Body of pancreas (tissue), 4 donors: Measurements from ENCODE around the gene ZNF525.
"Not testable (repeated sequence)": the region's sequence is repeated elsewhere in the genome, so short reads cannot be mapped to it uniquely, and the experiment has no call there.

ENCODE experiments used
- POLR2A ChIP-seq, 3 donors: fragments of 450-650 bp; IDR thresholded peaks; one replicate each; pipeline ENCODE4 v1.6.1; 2016; ENCODE audit warnings: antibody characterized with exemption in 3 of 3, mild to moderate bottlenecking in 2 of 3
- TF ChIP-seq, protein P1 (sequence below), 7 experiments: fragments of 450-650 bp in 4 of 7; fragments of 200-600 bp in 3 of 7; sonication (generic) in 3 of 7; IDR thresholded peaks; one replicate each; pipeline ENCODE4 v1.5.1; 2016 to 2019; ENCODE audit warnings: antibody characterized with exemption in 7 of 7

DNA sequence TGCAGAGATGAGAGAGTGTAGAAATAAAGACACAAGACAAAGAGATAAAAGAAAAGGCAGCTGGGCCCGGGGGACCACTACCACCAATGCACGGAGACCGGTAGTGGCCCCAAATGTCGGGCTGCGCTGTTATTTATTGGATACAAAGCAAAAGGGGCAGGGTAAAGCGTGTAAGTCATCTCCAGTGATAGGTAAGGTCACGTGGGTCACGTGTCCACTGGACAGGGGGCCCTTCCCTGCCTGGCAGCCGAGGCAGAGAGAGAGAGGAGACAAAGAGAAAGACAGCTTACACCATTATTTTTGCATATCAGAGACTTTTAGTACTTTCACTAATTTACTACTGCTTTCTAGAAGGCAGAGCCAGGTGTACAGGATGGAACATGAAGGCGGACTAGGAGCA lies 5.4 kb upstream of the ZNF525 start:
- TF ChIP-seq, protein P1, sequence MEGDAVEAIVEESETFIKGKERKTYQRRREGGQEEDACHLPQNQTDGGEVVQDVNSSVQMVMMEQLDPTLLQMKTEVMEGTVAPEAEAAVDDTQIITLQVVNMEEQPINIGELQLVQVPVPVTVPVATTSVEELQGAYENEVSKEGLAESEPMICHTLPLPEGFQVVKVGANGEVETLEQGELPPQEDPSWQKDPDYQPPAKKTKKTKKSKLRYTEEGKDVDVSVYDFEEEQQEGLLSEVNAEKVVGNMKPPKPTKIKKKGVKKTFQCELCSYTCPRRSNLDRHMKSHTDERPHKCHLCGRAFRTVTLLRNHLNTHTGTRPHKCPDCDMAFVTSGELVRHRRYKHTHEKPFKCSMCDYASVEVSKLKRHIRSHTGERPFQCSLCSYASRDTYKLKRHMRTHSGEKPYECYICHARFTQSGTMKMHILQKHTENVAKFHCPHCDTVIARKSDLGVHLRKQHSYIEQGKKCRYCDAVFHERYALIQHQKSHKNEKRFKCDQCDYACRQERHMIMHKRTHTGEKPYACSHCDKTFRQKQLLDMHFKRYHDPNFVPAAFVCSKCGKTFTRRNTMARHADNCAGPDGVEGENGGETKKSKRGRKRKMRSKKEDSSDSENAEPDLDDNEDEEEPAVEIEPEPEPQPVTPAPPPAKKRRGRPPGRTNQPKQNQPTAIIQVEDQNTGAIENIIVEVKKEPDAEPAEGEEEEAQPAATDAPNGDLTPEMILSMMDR (IDR thresholded peaks at IDR 0.05) = not testable (repeated sequence)
- TF ChIP-seq POLR2A (IDR thresholded peaks at IDR 0.05) = not testable (repeated sequence)
